Osteoblast (primary cell): ENCODE data around the gene ARF3. TPM values are rescaled to one million over a fixed set of nuclear protein-coding genes. Genes with fewer than 3 reads are reported as not detected.
A peak's percentile ranks its signal among the peaks of the same experiment; 100 is the strongest.

Source experiments
- DNase-seq: peaks from one replicate; pipeline ENCODE4 v3.0.0; 2011; ENCODE audit warnings: low spot score, mixed read lengths; ENCODE audit not compliant: insufficient read length; ENCODE audit errors: missing footprints
- H2AFZ ChIP-seq: 2 replicates; pipeline ENCODE4 v1.6.0; 2011; ENCODE audit warnings: mild to moderate bottlenecking, low read length
- H3K27ac ChIP-seq: 2 replicates; pipeline ENCODE4 v1.5.1; 2011; ENCODE audit warnings: mild to moderate bottlenecking, low read depth, low read length, moderate library complexity
- H3K27me3 ChIP-seq: 2 replicates; pipeline ENCODE4 v1.6.0; 2012; ENCODE audit warnings: mild to moderate bottlenecking, control low read depth, inconsistent platforms, low read length, moderate library complexity; ENCODE audit not compliant: insufficient read depth
- H3K36me3 ChIP-seq: 2 replicates; pipeline ENCODE4 v1.5.1; 2011; ENCODE audit warnings: mild to moderate bottlenecking, low read length, control low read depth, moderate library complexity; ENCODE audit not compliant: insufficient read depth
- H3K4me1 ChIP-seq: 2 replicates; pipeline ENCODE4 v1.5.1; 2011; ENCODE audit warnings: mild to moderate bottlenecking, low read length, control low read depth, moderate library complexity; ENCODE audit not compliant: insufficient read depth
- H3K4me2 ChIP-seq: 2 replicates; pipeline ENCODE4 v1.6.0; 2011; ENCODE audit warnings: mild to moderate bottlenecking, low read length; ENCODE audit not compliant: insufficient read depth
- H3K4me3 ChIP-seq: fragments of 200-600 bp; sonication (generic); 3 replicates; pipeline ENCODE4 v1.5.1; 2012; ENCODE audit warnings: mild to moderate bottlenecking, low read length, inconsistent platforms; ENCODE audit not compliant: insufficient read depth
- H3K79me2 ChIP-seq: 2 replicates; pipeline ENCODE4 v1.6.0; 2012; ENCODE audit warnings: mild to moderate bottlenecking, low read length, control low read depth, inconsistent platforms; ENCODE audit not compliant: insufficient read depth
- H3K9me3 ChIP-seq: 2 replicates; pipeline ENCODE4 v1.5.1; 2011; ENCODE audit warnings: low read depth, low read length, control low read depth
- H4K20me1 ChIP-seq: 2 replicates; pipeline ENCODE4 v1.6.0; 2012; ENCODE audit warnings: mild to moderate bottlenecking, low read length, control low read depth; ENCODE audit not compliant: insufficient read depth
- CTCF ChIP-seq: IDR thresholded peaks from 2 replicates; pipeline ENCODE4 v1.5.1; 2011; ENCODE audit warnings: mild to moderate bottlenecking, low read depth, low read length, moderate library complexity; ENCODE audit errors: extremely low read depth
- total RNA-seq: library from RNA; depleted of rRNA; stranded (reverse); fragments of >200 nt; gene quantifications from 2 replicates; pipeline ENCODE4 v1.2.3, GENCODE V29; 2012

Gene ARF3
- total RNA-seq, 1 donor = 53.9 TPM

- Histone ChIP-seq H3K79me2 (peaks cover 92% of the 10 kb centered on the region), H3K4me1 (no peaks in the 10 kb centered on the region), H3K9me3 (no peaks in the 10 kb centered on the region), H3K27me3 (no peaks in the 10 kb centered on the region), H3K36me3 (peaks cover 11% of the 10 kb centered on the region), H3K27ac (no peak overlapping the region), H2AFZ (no peak overlapping the region), H3K4me2 (no peak overlapping the region), H3K4me3 (no peak overlapping the region), H4K20me1 (peaks cover 52% of the 10 kb centered on the region)
- no peak for TF ChIP-seq CTCF
- DNase-seq = no peak
Measured at GRCh38 chr12:48946943-48947342, 10.3 kb downstream of the ARF3 start.

- Histone ChIP-seq H2AFZ (no peak overlapping the region), H3K27ac (no peak overlapping the region), H3K4me2 (no peak overlapping the region), H3K9me3 (no peaks in the 10 kb centered on the region), H3K36me3 (peaks cover 11% of the 10 kb centered on the region), H3K4me1 (no peaks in the 10 kb centered on the region), H3K4me3 (no peak overlapping the region), H4K20me1 (peaks cover 58% of the 10 kb centered on the region), H3K27me3 (no peaks in the 10 kb centered on the region), H3K79me2 (peaks cover 93% of the 10 kb centered on the region)
- no peak for DNase-seq
- no peak for TF ChIP-seq CTCF
Measured at GRCh38 chr12:48946205-48946604, 11.1 kb downstream of the ARF3 start.

GRCh38 chr12:48943221-48943620 lies 14.1 kb downstream of the ARF3 start:
- H3K4me3 ChIP-seq = no peak overlapping the region
- H3K79me2 ChIP-seq = peaks cover 87% of the 10 kb centered on the region
- no peaks in the 10 kb centered on the region for H3K27me3 ChIP-seq
- peaks cover 28% of the 10 kb centered on the region for H3K36me3 ChIP-seq
- H3K9me3 ChIP-seq = no peaks in the 10 kb centered on the region
- no peak overlapping the region for H3K4me2 ChIP-seq
- no peak for TF ChIP-seq CTCF
- DNase-seq = no peak
- no peak overlapping the region for H2AFZ ChIP-seq
- no peaks in the 10 kb centered on the region for H3K4me1 ChIP-seq
- H3K27ac ChIP-seq = no peak overlapping the region
- H4K20me1 ChIP-seq = peaks cover 70% of the 10 kb centered on the region

- H3K27ac ChIP-seq = no peak overlapping the region
- no peak for TF ChIP-seq CTCF
- no peaks in the 10 kb centered on the region for H3K4me1 ChIP-seq
Measured at GRCh38 chr12:48940181-48940580, 17.1 kb downstream of the ARF3 start.

More at GRCh38 chr12:48940181-48940580, 17.1 kb downstream of the ARF3 start:
- no peak overlapping the region for H3K4me2 ChIP-seq
- H2AFZ ChIP-seq = no peak overlapping the region
- no peak overlapping the region for H3K4me3 ChIP-seq
- peaks cover 77% of the 10 kb centered on the region for H4K20me1 ChIP-seq
- H3K79me2 ChIP-seq = peaks cover 66% of the 10 kb centered on the region
- H3K27me3 ChIP-seq = no peaks in the 10 kb centered on the region
- peaks cover 50% of the 10 kb centered on the region for H3K36me3 ChIP-seq
- peak; percentile 79 for DNase-seq
- H3K9me3 ChIP-seq = no peaks in the 10 kb centered on the region
